GM04503 (cell line): Measurements from ENCODE around the gene SRP54.
A peak's percentile ranks its signal among the peaks of the same experiment; 100 is the strongest.
"Not testable (repeated sequence)": the region's sequence is repeated elsewhere in the genome, so short reads cannot be mapped to it uniquely, and the experiment has no call there.

ENCODE experiments used
- DNase-seq: peaks from one replicate; pipeline ENCODE4 v3.0.0-alpha.2; 2012; ENCODE audit warnings: low read depth

Gene SRP54

DNA sequence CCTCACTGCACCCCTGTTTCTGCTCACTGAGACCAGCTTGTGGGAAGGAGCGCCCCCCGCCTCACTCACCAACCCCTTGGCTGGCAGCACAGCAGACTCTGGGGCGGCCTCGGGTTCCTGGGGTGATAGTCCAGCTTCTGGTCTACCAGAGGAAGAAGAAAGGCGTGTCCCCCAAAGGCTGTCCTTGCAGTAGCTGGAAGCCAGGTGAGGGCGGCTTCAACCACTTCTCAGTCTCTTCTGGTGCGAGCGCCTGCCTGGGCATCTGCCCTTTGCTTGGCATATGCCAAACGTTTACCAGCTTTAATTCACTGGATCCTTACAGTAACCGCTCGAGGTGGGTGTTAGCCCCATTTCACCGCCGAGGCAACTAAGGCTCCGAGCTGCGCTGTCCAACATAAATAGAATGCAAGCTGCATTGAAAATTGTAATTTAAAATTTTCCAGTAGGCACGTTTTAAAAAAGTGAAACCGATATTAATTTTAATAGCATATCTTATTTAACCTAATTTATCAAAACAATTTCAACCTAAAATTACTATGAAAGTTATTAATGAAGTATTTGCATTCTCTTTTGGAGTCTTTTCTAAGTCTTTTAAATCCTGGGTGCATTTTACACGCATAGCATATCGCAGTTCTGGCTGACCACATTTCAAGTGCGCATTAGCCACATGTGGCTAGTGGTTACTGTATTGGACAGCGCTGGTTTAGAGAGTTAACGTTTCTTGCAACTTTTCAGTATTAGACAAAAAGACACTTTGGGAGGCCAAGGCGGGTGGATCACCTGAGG lies 64.2 kb downstream of the SRP54 start:
- no peak for DNase-seq

DNA sequence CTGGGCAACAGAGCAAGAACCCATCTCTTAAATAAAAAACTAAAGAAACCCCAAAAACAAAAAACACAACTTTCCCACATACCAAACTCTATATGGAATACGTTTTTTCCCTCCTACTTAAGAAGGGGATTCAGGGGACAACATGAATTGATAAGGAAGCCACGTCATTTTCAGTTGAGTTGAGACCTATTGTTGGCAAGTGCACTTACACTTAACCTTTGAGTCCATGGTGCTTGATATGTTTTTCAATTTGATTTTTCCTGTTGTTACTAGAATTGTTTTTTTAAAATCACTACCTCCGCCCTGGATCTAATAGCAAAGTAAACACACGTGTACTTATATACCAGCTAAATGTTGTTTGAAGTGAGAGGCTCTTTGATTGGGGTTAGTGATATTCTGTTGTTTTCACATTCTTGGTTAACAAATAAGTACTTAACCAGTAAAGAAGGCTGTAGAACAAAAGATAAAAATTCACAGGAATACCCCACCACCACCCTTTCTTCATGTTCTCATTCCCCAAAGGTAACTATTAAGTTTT lies 65.3 kb downstream of the SRP54 start:
- no peak for DNase-seq

DNA sequence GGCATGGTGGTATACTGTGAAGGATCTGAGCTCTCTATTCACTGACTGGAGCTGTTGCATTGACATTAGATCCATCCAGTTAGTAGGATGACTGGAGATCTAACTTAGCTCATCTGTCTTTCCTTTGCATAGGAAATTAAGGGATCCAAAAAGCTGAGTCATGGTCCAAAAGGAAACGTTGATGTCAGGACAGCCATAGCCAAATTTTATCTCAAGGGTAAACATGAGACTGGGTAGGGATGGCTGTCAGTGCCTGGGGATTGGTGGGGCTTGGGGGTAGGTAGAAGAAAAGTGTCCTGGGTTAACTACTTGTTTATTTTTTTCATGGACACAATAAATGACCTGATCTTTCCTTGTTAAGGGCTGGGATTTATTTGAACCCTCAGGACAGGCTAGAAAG lies 67.9 kb downstream of the SRP54 start:
- DNase-seq: peak; percentile 50

DNA sequence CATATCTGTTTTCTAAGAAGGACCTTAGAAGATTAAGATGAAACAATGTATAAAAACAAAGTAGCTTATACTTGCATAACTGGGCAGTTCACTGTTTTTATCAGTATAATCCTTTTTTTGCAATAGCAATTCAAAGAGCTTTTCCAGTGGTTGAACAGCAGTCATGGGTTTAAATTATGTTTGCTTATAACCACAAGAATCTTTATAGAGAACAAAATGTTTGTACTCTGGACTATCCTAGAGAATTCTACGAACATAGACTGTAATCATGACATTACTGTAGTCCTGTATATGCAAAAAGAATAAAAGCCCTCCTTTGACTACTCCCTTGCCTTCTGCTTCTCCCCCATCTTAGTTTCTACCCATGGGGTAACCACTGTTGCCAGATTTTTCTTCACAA lies 69.0 kb downstream of the SRP54 start:
- DNase-seq: no peak

DNA sequence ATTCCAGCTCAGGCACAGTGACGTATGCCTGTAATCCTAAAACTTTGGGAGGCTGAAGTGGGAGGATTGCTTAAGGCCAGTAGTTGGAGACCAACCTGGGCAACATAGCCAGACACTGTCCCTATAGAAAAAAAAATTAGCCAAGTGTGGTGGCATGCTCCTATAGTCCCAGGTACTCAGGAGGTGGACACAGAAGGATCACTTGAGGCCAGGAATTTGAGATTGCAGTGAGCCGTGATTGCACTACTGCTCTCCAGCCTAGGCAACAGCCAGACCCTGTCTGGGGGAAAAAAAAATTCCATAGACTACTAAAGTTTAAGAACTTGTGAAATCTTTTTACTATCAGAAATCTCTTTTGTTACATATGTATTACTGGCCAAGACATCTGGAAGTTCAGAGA lies 69.8 kb downstream of the SRP54 start:
- no peak for DNase-seq

DNA sequence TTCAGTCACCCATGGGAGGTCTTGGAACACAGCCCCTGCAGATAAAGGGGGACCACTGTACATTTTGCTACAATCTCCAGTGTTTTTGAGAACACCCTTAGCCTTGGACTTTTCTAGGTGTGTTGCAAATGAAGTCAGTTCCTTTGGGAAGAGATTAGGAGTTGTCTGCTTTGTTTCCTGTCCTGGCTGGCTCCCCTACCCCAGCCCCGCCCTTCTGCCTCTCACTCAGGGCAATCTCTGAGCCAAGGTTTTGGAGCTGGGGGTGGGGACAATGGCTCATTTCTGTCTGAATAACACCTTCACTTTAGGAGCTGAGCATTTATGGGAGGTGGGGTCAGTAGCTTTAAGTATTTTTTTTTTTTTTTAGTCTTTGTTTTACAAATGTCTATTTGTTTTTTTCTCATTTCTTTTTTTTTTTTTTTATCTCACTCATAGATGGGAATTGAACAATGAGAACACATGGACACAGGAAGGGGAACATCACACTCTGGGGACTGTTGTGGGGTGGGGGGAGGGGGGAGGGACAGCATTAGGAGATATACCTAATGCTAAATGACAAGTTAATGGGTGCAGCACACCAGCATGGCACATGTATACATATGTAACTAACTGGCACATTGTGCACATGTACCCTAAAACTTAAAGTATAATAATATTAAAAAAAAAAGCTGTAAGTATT lies 78.5 kb downstream of the SRP54 start:
- not testable (repeated sequence) for DNase-seq

DNA sequence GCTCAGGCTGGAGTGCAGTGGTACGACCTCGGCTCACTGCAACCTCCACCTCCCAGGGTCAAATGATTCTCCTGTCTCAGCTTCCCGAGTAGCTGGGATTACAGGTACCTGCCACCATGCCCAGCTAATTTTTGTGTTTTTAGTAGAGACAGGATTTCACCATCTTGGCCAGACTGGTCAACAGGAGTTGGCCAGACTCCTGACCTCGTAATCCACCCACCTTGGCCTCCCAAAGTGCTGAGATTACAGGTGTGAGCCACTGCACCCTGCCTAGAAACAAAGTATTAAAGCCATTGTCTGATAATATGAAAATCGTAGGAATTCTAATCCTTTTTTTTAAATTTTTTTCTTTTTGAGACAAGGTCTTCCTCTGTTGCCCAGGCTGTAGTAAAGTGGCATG lies 82.9 kb downstream of the SRP54 start:
- DNase-seq: not testable (repeated sequence)

DNA sequence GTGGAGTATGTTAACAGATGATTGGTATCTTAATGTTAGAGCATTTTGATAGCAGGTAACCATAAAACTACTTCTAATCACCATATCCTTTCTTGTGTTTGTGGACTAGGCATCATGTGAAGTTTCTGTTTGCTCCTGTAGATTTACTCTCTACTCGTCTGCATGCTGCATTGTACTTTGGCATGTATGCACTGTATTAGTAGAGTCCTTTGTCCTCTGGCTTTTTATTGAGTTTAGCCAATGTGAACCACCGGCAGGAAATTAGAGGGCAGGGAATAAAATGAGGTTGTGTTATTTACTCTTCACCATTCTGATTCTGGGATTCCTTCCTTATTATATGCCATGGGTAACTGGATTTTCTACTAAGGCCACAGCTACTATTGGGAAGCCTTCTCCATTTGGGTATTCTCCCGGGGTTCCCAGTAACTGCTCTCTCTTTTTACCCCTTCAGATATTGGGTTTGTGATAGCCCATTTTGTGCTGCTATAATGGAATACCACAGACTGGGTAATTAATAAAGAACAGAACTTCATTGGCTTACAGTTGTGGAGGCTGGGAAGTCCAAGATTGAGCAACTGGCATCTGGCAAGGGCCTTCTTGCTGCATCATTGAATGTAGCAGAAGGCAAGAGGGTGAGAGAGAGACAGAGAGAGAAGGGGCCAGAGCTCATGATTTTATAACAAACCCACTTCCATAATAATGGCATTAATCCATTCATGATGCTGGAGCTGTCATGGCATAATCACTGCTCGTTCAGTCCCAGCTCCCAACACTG lies 85.6 kb downstream of the SRP54 start:
- no peak for DNase-seq

DNA sequence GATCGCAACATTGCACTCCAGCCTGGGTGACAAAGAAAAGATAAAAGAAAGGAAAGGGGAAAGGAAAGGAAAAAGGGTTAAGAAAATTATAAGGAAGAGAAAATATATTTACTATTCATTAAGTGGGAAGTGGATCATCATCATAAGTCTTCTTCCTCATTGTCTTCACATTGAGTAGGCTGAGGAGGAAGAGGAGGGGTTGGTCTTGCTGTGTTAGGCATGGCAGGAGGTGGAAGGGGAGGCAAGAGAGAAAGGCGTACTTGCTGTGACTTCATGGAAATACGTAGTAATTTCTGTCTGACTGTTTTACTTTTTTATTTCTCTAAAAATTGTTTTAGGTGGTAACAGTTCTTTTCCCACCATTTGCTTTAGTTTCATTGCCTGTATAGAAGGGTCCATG lies 89.4 kb downstream of the SRP54 start:
- DNase-seq: no peak

DNA sequence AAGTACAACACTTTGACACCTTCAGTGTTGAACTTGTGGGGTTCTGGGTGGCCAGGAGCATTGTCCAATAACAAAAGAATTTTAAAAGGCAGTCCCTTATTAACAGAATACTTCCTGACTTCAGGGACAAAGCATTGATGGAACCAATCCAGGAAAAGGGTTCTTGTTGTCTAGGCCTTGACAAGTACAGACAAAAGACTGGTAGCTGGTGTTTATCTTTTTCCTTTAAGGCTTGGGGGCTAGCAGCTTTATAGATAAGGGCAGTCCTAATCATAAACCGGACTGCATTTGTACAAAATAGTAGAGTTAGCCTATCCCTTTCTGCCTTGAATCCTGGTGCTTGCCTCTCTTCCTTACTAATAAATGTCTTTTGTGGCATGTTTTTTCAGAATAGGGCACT lies 90.7 kb downstream of the SRP54 start:
- no peak for DNase-seq

DNA sequence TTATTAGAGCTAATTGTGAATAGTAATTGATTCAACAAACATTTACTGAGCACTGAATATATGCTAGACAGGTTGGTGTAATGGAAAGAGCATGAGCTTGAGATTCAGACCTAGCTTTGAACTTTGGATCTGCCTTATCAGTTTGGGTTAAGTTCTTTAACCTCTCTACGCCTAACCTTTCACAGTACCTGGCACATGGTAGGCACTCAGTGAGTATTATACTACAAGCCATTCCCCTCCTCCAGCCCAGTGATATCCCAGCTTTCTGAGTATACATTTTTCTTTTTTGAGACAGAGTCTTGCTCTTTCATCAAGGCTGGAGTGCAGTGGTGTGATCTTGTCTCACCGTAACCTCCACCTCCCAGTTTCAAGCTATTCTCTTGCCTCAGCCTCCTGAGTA lies 95.3 kb downstream of the SRP54 start:
- DNase-seq: no peak
